H9 (cell line): ENCODE measurements around the gene TSC22D3. TPM values are rescaled to one million over a fixed set of nuclear protein-coding genes. Genes with fewer than 3 reads are reported as not detected.

Experiments
- DNase-seq: peaks from one replicate; pipeline ENCODE4 v3.0.0-alpha.2; 2017
- H2AFZ ChIP-seq: one replicate; pipeline ENCODE4 v1.6.1; 2013; ENCODE audit warnings: mild to moderate bottlenecking, low read length, control low read depth, moderate library complexity
- H2AK5ac ChIP-seq: 2 replicates; pipeline ENCODE4 v1.6.1; 2013; ENCODE audit warnings: low read length, control low read depth, mixed read lengths; ENCODE audit not compliant: insufficient read length
- H2BK120ac ChIP-seq: one replicate; pipeline ENCODE4 v1.6.1; 2013; ENCODE audit warnings: low read depth, mild to moderate bottlenecking, low read length, control low read depth, inconsistent platforms; ENCODE audit not compliant: poor library complexity, severe bottlenecking
- H2BK12ac ChIP-seq: 2 replicates; pipeline ENCODE4 v1.6.1; 2013; ENCODE audit warnings: low read length, control low read depth, mixed read lengths, low read depth; ENCODE audit not compliant: insufficient read length
- H2BK15ac ChIP-seq: 2 replicates; pipeline ENCODE4 v1.6.1; 2013; ENCODE audit warnings: low read depth, low read length, control low read depth
- H2BK20ac ChIP-seq: one replicate; pipeline ENCODE4 v1.6.1; 2013; ENCODE audit warnings: low read depth, mild to moderate bottlenecking, low read length, control low read depth, inconsistent platforms; ENCODE audit not compliant: poor library complexity, severe bottlenecking
- H2BK5ac ChIP-seq: 2 replicates; pipeline ENCODE4 v1.6.1; 2013; ENCODE audit warnings: low read length, control low read depth, mixed read lengths; ENCODE audit not compliant: insufficient read length
- H3K14ac ChIP-seq: 2 replicates; pipeline ENCODE4 v1.6.1; 2013; ENCODE audit warnings: low read length, control low read depth; ENCODE audit not compliant: insufficient read depth
- H3K18ac ChIP-seq: 2 replicates; pipeline ENCODE4 v1.6.1; 2013; ENCODE audit warnings: low read depth, mild to moderate bottlenecking, mixed read lengths, low read length, control low read depth; ENCODE audit not compliant: insufficient read length
- H3K23ac ChIP-seq: 2 replicates; pipeline ENCODE4 v1.6.1; 2013; ENCODE audit warnings: low read length, control low read depth, mixed read lengths, low read depth; ENCODE audit not compliant: insufficient read length
- H3K23me2 ChIP-seq: 2 replicates; pipeline ENCODE4 v1.6.1; 2013; ENCODE audit warnings: low read depth, mild to moderate bottlenecking, mixed read lengths, low read length, control low read depth; ENCODE audit not compliant: insufficient read length, poor library complexity, severe bottlenecking
- H3K27ac ChIP-seq: 2 replicates; pipeline ENCODE4 v1.5.1; 2013; ENCODE audit warnings: low read length, control low read depth, mixed read lengths, low read depth; ENCODE audit not compliant: insufficient read length
- H3K27me3 ChIP-seq: 2 replicates; pipeline ENCODE4 v1.6.1; 2013; ENCODE audit warnings: low read length, control low read depth, inconsistent platforms; ENCODE audit not compliant: insufficient read depth
- H3K4ac ChIP-seq: 2 replicates; pipeline ENCODE4 v1.6.1; 2013; ENCODE audit warnings: low read depth, mild to moderate bottlenecking, control low read depth, inconsistent platforms, low read length, moderate library complexity
- H3K4me1 ChIP-seq: 2 replicates; pipeline ENCODE4 v1.6.1; 2013; ENCODE audit warnings: low read length, control low read depth, inconsistent platforms; ENCODE audit not compliant: insufficient read depth
- H3K4me2 ChIP-seq: 2 replicates; pipeline ENCODE4 v1.6.1; 2013; ENCODE audit warnings: low read length, control low read depth, mixed read lengths; ENCODE audit not compliant: insufficient read length, insufficient read depth
- H3K56ac ChIP-seq: 2 replicates; pipeline ENCODE4 v1.6.1; 2013; ENCODE audit warnings: low read depth, mild to moderate bottlenecking, mixed read lengths, low read length, control low read depth; ENCODE audit not compliant: insufficient read length
- H3K79me1 ChIP-seq: 2 replicates; pipeline ENCODE4 v1.6.1; 2013; ENCODE audit warnings: low read depth, mild to moderate bottlenecking, moderate library complexity, low read length, control low read depth, inconsistent platforms; ENCODE audit not compliant: insufficient read depth, poor library complexity, severe bottlenecking
- H3K79me2 ChIP-seq: 2 replicates; pipeline ENCODE4 v1.6.1; 2013; ENCODE audit warnings: low read length, control low read depth, inconsistent platforms; ENCODE audit not compliant: insufficient read depth
- H3K9ac ChIP-seq: 2 replicates; pipeline ENCODE4 v1.6.1; 2013; ENCODE audit warnings: low read length, control low read depth, mixed read lengths; ENCODE audit not compliant: insufficient read length; ENCODE audit errors: extremely low read depth
- H3K9me3 ChIP-seq: one replicate; pipeline ENCODE4 v1.6.1; 2013; ENCODE audit warnings: low read depth, low read length, inconsistent platforms; ENCODE audit not compliant: control insufficient read depth
- H3T11ph ChIP-seq: one replicate; pipeline ENCODE4 v1.6.1; 2013; ENCODE audit warnings: mild to moderate bottlenecking, low read length, control low read depth, inconsistent platforms
- H4K20me1 ChIP-seq: one replicate; pipeline ENCODE4 v1.6.1; 2013; ENCODE audit not compliant: control insufficient read depth, insufficient read length, insufficient read depth
- H4K5ac ChIP-seq: 2 replicates; pipeline ENCODE4 v1.6.1; 2013; ENCODE audit warnings: low read depth, mild to moderate bottlenecking, mixed read lengths, low read length, control low read depth; ENCODE audit not compliant: insufficient read length
- H4K8ac ChIP-seq: replicated peaks from 2 replicates; pipeline ENCODE4 v1.6.1; 2013; ENCODE audit warnings: low read length, control low read depth, mixed read lengths, low read depth; ENCODE audit not compliant: insufficient read length
- H4K91ac ChIP-seq: 2 replicates; pipeline ENCODE4 v1.6.1; 2013; ENCODE audit warnings: low read depth, mild to moderate bottlenecking, moderate library complexity, mixed read lengths, low read length, control low read depth; ENCODE audit not compliant: insufficient read length
- H3K27ac Mint-ChIP-seq, 3 experiments: 2 replicates in 2 of 3; 3 replicates in 1 of 3; pipeline ENCODE4 v1.8.0; 2020 to 2021; ENCODE audit warnings: mixed read lengths in 3 of 3, mild to moderate bottlenecking in 1 of 3, moderate library complexity in 1 of 3
- H3K27me3 Mint-ChIP-seq: 2 replicates; pipeline ENCODE4 v1.8.0; 2021; ENCODE audit warnings: low read depth, mild to moderate bottlenecking, moderate library complexity, mixed read lengths
- H3K36me3 Mint-ChIP-seq, 3 experiments: 2 replicates in 2 of 3; 3 replicates in 1 of 3; pipeline ENCODE4 v1.8.0; 2020 to 2021; ENCODE audit warnings: low read depth in 3 of 3, mixed read lengths in 3 of 3; ENCODE audit not compliant: insufficient read depth in 1 of 3
- H3K4me1 Mint-ChIP-seq, 2 experiments: 2 replicates each; pipeline ENCODE4 v1.8.0; 2020; ENCODE audit warnings: mixed read lengths in 2 of 2
- H3K4me3 Mint-ChIP-seq, 2 experiments: 2 replicates in 1 of 2; 3 replicates in 1 of 2; pipeline ENCODE4 v1.8.0; 2020 to 2021; ENCODE audit warnings: mild to moderate bottlenecking in 2 of 2, mixed read lengths in 2 of 2, moderate library complexity in 1 of 2
- H3K9me3 Mint-ChIP-seq, 2 experiments: 2 replicates in 1 of 2; 3 replicates in 1 of 2; pipeline ENCODE4 v1.8.0; 2020; ENCODE audit warnings: mild to moderate bottlenecking in 2 of 2, mixed read lengths in 2 of 2, moderate library complexity in 1 of 2
- CTCF ChIP-seq: fragments of 200-600 bp; sonication (generic); conservative IDR thresholded peaks from 3 replicates; pipeline ENCODE4 v1.8.0; 2021; ENCODE audit warnings: antibody characterized with exemption, mild to moderate bottlenecking
- WGBS: extraction: QIAGEN DNeasy Blood & Tissue Kit; methylation state at CpG from one replicate; pipeline ENCODE4 v1.1.7; 2013; ENCODE audit warnings: missing lambda C conversion rate, low lambda C conversion rate, mixed read lengths; ENCODE audit not compliant: insufficient read length; ENCODE audit errors: extremely low coverage; 5-methylcytosine and 5-hydroxymethylcytosine counted together
- total RNA-seq: library from RNA; stranded (reverse); gene quantifications from 2 replicates; pipeline ENCODE4 v1.2.1, GENCODE V29; 2021

TSC22D3 gene
- total RNA-seq, 1 experiment from 2014 or later: 10.5 TPM

DNA sequence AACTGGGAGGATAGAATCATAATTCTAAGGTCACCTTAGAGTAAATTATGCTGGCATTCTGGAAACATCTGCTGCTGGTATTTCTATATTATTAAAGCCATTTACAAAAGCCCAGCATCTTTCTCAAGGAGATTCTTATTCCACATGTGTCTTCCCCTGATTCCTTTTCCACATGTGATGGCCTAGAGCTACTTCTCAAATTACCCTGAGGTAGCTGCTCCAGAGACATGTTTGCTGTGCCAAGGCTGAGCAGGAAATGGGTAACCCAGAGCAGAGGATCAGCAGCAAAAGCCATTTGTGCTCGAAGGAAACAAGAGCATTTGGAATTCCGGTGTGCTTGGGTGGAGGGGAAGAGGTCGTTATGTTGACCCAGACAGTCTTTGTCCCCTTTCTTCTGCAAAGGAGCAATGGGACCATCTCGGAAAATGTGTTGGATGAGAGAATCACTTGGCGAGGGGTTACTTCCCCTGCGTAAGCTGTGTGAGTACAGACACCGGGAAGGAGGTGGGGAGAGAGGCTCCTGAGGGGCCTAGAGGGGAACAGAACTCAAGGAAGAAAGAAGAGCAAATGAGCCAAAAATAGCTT lies 24.6 kb downstream of the TSC22D3 start:
- Histone ChIP-seq H4K20me1 (no peaks in the 10 kb centered on the region), H3K27me3 (no peaks in the 10 kb centered on the region), H3K9me3 (no peaks in the 10 kb centered on the region), H3K27ac (no peak overlapping the region), H4K8ac (no peak overlapping the region), H2AFZ (no peak overlapping the region), H3T11ph (no peak overlapping the region), H3K18ac (no peak overlapping the region), H2BK12ac (no peak overlapping the region), H3K4ac (no peak overlapping the region), H3K14ac (no peak overlapping the region), H4K91ac (no peak overlapping the region), H3K56ac (no peak overlapping the region), H2BK5ac (no peak overlapping the region), H2AK5ac (no peak overlapping the region), H2BK15ac (no peak overlapping the region), H3K79me2 (no peaks in the 10 kb centered on the region), H3K23ac (no peak overlapping the region), H3K23me2 (no peaks in the 10 kb centered on the region), H3K9ac (no peak overlapping the region), H3K4me1 (peaks cover 6% of the 10 kb centered on the region; the same call in 1 of the 2 replicates), H2BK20ac (no peak overlapping the region), H4K5ac (no peak overlapping the region), H3K4me2 (no peak overlapping the region), H3K79me1 (no peaks in the 10 kb centered on the region), H2BK120ac (no peak overlapping the region)
- peaks cover 0 to 2% (median 0%) of the 10 kb centered on the region in 3 experiments; a peak in 2 of 7 replicates for H3K36me3 Mint-ChIP-seq
- H3K4me3 Mint-ChIP-seq: no peak overlapping the region
- H3K9me3 Mint-ChIP-seq: peaks cover 0 to 53% of the 10 kb centered on the region in 2 experiments; a peak in 2 of 5 replicates
- no peak overlapping the region for H3K27ac Mint-ChIP-seq
- WGBS: no CpG with 5 or more reads among the region's 7 CpGs
- peaks cover 17 to 24% of the 10 kb centered on the region in 2 experiments for H3K4me1 Mint-ChIP-seq
- peaks cover 3% of the 10 kb centered on the region for H3K27me3 Mint-ChIP-seq
- TF ChIP-seq CTCF: no peak
- DNase-seq: no peak
